GM23248 (cell line): ENCODE measurements around the gene EGFLAM.

Experiments used
- EZH2 ChIP-seq: fragments of 200-600 bp; sonication (generic); IDR thresholded peaks from 2 replicates; pipeline ENCODE4 v1.6.1; 2018; ENCODE audit warnings: antibody characterized with exemption, mild to moderate bottlenecking; ENCODE audit not compliant: insufficient read depth, poor library complexity, severe bottlenecking
- EZH2phosphoT487 ChIP-seq: fragments of 200-600 bp; sonication (generic); IDR thresholded peaks from 2 replicates; pipeline ENCODE4 v1.6.1; 2018; ENCODE audit warnings: antibody characterized with exemption, moderate library complexity, mild to moderate bottlenecking, low read depth; ENCODE audit not compliant: insufficient read depth

GRCh38 chr5:38478878-38479277 lies 220.5 kb downstream of the EGFLAM start:
- no peak for TF ChIP-seq EZH2
- no peak for TF ChIP-seq EZH2phosphoT487
